ENCODE results near the gene TRH. TPM values are rescaled to one million over a fixed set of nuclear protein-coding genes. Genes with fewer than 3 reads are reported as not detected.
"Not testable (repeated sequence)": the region's sequence is repeated elsewhere in the genome, so short reads cannot be mapped to it uniquely, and the experiment has no call there.

The TRH gene
- total and polyA plus RNA-seq, 2 donors, result 0.52 to 2.9 TPM

DNA sequence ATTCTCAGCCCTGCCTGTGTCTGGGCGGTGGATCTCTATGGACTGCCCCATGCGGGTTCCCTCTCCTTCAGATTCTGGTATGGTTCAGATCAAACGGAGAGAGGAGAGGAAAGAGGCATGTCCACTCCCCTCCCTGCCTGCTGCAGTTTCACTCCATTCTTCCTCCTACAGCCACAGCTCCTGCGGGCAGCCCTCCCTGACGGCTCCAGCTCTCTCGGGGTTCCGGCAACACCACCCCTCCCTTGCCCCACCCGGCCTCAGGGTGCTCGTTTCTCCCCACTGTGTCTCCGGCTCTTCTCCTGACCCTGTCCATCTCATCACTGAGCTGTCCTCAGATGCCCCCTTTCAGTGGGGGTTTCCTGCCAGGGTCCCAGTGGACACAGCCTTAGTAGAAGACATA lies 13.9 kb downstream of the TRH start:
- no peaks in the 10 kb centered on the region for H3K9me3 ChIP-seq (ENCODE audit: control insufficient read depth in 2 of 2, insufficient read depth in 1 of 2, low read length in 1 of 2)
- no peaks in the 10 kb centered on the region for H3K27me3 ChIP-seq (ENCODE audit: control insufficient read depth in 2 of 2, insufficient read depth in 1 of 2, low read length in 1 of 2)
- H3K4me3 ChIP-seq (ENCODE audit: low read length in 2 of 2), result no peak overlapping the region
- 94% methylated on average over 10 of the region's 10 CpGs for WGBS
- no peaks in the 10 kb centered on the region for H3K36me3 ChIP-seq (ENCODE audit: control insufficient read depth in 2 of 2, insufficient read depth in 2 of 2, low read length in 1 of 2)
- DNase-seq (ENCODE audit: low read depth in 6 of 9, low spot score in 9 of 9), result no peak
- H3K27ac ChIP-seq (ENCODE audit: low read depth in 1 of 2, low read length in 1 of 2), result no peak overlapping the region
- H3K4me1 ChIP-seq (ENCODE audit: control insufficient read depth in 2 of 2, insufficient read depth in 2 of 2, low read length in 2 of 2), result no peaks in the 10 kb centered on the region

DNA sequence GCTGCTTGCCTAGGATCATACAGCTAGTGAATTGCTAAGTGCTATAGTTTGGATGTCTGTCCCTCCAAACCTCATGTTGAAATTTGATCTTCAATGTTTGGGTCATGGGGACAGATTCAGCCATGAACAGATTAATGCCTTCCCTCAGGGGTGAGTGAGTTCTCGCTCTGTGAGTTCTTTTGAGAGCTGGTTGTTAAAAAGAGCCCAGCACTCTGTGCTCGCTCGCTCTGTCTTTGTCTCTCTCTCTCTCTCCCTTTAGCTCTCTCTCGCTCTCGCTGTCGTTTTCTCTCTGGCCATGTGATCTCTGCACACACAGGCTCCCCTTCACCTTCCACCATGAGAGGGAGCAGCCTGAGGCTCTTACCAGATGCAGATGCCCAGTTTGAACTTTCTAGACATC lies 14.9 kb downstream of the TRH start:
- no peaks in the 10 kb centered on the region for H3K36me3 ChIP-seq (ENCODE audit: control insufficient read depth in 2 of 2, insufficient read depth in 2 of 2, low read length in 1 of 2)
- WGBS, result 91% methylated on average over 6 of the region's 6 CpGs
- no peak overlapping the region for H3K4me3 ChIP-seq (ENCODE audit: low read length in 2 of 2)
- no peaks in the 10 kb centered on the region for H3K27me3 ChIP-seq (ENCODE audit: control insufficient read depth in 2 of 2, insufficient read depth in 1 of 2, low read length in 1 of 2)
- H3K9me3 ChIP-seq (ENCODE audit: control insufficient read depth in 2 of 2, insufficient read depth in 1 of 2, low read length in 1 of 2), result no peaks in the 10 kb centered on the region
- H3K27ac ChIP-seq (ENCODE audit: low read depth in 1 of 2, low read length in 1 of 2), result no peak overlapping the region
- no peaks in the 10 kb centered on the region for H3K4me1 ChIP-seq (ENCODE audit: control insufficient read depth in 2 of 2, insufficient read depth in 2 of 2, low read length in 2 of 2)
- DNase-seq (ENCODE audit: low read depth in 6 of 9, low spot score in 9 of 9), result no peak

DNA sequence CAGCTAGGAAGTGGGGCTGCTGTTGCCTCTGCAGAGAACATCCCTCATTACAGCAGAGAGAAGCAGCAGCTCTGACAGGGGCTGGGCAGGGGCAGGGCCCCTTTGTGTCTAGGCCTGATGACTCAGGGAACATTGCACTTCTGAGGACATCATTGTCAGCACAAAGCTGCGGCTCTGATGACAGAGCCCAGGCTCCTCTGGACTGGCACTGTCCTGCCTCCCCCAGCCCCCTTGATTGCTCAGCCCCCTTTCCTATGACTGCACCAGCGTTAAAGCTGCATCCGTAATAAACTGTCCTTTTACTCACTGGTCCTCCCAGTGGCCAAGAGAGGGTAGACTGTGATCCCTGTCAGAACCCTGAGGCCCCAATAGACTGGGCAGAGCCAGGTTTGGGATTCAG lies 18.3 kb downstream of the TRH start:
- DNase-seq (ENCODE audit: low read depth in 6 of 9, low spot score in 9 of 9), result no peak
- H3K9me3 ChIP-seq (ENCODE audit: control insufficient read depth in 2 of 2, insufficient read depth in 1 of 2, low read length in 1 of 2), result no peaks in the 10 kb centered on the region

DNA sequence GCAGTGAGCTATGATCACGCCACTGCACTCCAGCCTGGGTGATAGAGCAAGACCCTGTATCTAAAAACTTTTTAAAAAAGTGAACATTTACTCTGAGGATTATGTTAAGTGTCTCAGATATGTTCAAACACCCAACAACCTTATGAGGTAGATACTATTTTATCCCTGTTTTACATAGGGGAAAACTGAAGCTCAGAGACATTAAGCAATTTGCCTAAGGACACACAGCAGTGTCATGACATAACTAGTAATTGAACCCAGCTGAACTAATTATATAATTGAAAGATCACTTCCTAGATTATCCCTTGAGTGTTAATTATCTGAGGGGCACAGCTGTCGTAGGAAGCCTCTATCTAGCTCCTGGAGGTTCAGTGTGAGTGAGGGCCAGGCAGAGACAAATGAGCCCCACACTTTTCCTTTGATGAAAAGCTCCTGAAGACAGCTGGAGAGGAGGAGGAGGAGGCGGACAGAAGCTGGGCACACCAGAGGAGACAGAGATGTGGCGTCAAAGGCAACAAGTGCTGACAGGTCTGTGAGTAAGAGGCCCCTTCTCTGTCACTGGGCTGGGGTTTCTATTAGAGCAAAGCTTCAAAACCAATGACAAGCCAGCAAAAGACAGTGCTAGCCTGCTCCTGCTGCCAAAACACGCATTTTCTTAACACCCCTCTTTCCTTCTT lies 20.5 kb downstream of the TRH start:
- no peak overlapping the region for H3K27ac ChIP-seq (ENCODE audit: low read depth in 1 of 2, low read length in 1 of 2)
- H3K27me3 ChIP-seq (ENCODE audit: control insufficient read depth in 2 of 2, insufficient read depth in 1 of 2, low read length in 1 of 2), result no peaks in the 10 kb centered on the region
- no peaks in the 10 kb centered on the region for H3K9me3 ChIP-seq (ENCODE audit: control insufficient read depth in 2 of 2, insufficient read depth in 1 of 2, low read length in 1 of 2)
- no peak overlapping the region for H3K4me3 ChIP-seq (ENCODE audit: low read length in 2 of 2)
- 94% methylated on average over 5 of the region's 5 CpGs for WGBS
- H3K36me3 ChIP-seq (ENCODE audit: control insufficient read depth in 2 of 2, insufficient read depth in 2 of 2, low read length in 1 of 2), result no peaks in the 10 kb centered on the region
- H3K4me1 ChIP-seq (ENCODE audit: control insufficient read depth in 2 of 2, insufficient read depth in 2 of 2, low read length in 2 of 2), result peaks cover 0 to 2% of the 10 kb centered on the region in 2 donors
- peak in 1 of 9 donors; percentile 7 for DNase-seq (ENCODE audit: low read depth in 6 of 9, low spot score in 9 of 9)

More for the DNA sequence above, 18.3 kb downstream of the TRH start:
- Histone ChIP-seq H3K27ac (ENCODE audit: low read depth in 1 of 2, low read length in 1 of 2) (no peak overlapping the region), H3K4me1 (ENCODE audit: control insufficient read depth in 2 of 2, insufficient read depth in 2 of 2, low read length in 2 of 2) (peaks cover 0 to 2% of the 10 kb centered on the region in 2 donors), H3K36me3 (ENCODE audit: control insufficient read depth in 2 of 2, insufficient read depth in 2 of 2, low read length in 1 of 2) (no peaks in the 10 kb centered on the region), H3K27me3 (ENCODE audit: control insufficient read depth in 2 of 2, insufficient read depth in 1 of 2, low read length in 1 of 2) (no peaks in the 10 kb centered on the region), H3K4me3 (ENCODE audit: low read length in 2 of 2) (no peak overlapping the region)
- 90% methylated on average over 3 of the region's 3 CpGs for WGBS

DNA sequence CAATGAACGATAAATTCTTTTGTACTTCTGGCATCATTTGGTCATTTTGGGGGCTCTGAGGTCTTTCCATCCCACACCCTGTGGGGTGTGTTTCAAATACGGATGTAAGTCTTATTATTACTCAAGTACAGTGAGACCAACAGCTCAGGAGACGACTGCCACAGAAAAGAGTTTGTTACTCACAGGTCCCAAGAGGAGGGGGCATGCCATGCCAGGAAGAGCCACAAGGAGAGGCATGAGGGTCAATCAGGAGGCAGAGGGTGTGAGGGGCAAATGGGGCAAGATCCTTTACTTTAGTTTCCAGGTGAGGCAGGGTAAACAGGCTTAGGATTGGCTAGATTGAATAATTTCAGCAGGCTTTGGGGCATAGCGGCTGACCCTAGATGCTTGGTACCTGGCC lies 21.6 kb downstream of the TRH start:
- H3K36me3 ChIP-seq (ENCODE audit: control insufficient read depth in 2 of 2, insufficient read depth in 2 of 2, low read length in 1 of 2), result no peaks in the 10 kb centered on the region
- H3K9me3 ChIP-seq (ENCODE audit: control insufficient read depth in 2 of 2, insufficient read depth in 1 of 2, low read length in 1 of 2), result no peaks in the 10 kb centered on the region
- no peaks in the 10 kb centered on the region for H3K27me3 ChIP-seq (ENCODE audit: control insufficient read depth in 2 of 2, insufficient read depth in 1 of 2, low read length in 1 of 2)
- H3K27ac ChIP-seq (ENCODE audit: low read depth in 1 of 2, low read length in 1 of 2), result no peak overlapping the region
- WGBS, result 95% methylated on average over 4 of the region's 4 CpGs
- DNase-seq (ENCODE audit: low read depth in 6 of 9, low spot score in 9 of 9), result no peak
- H3K4me1 ChIP-seq (ENCODE audit: control insufficient read depth in 2 of 2, insufficient read depth in 2 of 2, low read length in 2 of 2), result peaks cover 0 to 2% of the 10 kb centered on the region in 2 donors
- H3K4me3 ChIP-seq (ENCODE audit: low read length in 2 of 2), result no peak overlapping the region

DNA sequence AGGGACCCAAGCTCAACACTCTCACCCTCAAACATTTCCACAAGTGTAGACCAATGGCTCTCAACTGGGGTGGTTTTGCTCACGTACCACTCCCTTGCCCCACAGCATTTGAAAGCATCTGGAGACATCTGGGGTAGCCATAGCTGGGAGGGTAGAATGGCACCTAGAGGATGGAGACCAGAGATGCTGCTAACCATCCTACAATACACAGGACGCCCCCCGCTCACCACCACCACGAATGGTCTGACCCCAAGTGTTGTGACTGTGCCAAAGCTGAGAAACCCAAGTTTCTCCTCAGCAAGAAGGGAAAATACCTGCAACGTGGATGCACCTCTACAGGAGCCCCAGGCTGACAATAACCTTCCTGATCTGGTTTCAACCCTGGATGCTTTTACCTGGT lies 24.7 kb downstream of the TRH start:
- not testable (repeated sequence) for H3K36me3 ChIP-seq (ENCODE audit: control insufficient read depth in 2 of 2, insufficient read depth in 2 of 2, low read length in 1 of 2); DNase-seq (ENCODE audit: low read depth in 6 of 9, low spot score in 9 of 9)
- 79% methylated on average over 5 of the region's 5 CpGs for WGBS

DNA sequence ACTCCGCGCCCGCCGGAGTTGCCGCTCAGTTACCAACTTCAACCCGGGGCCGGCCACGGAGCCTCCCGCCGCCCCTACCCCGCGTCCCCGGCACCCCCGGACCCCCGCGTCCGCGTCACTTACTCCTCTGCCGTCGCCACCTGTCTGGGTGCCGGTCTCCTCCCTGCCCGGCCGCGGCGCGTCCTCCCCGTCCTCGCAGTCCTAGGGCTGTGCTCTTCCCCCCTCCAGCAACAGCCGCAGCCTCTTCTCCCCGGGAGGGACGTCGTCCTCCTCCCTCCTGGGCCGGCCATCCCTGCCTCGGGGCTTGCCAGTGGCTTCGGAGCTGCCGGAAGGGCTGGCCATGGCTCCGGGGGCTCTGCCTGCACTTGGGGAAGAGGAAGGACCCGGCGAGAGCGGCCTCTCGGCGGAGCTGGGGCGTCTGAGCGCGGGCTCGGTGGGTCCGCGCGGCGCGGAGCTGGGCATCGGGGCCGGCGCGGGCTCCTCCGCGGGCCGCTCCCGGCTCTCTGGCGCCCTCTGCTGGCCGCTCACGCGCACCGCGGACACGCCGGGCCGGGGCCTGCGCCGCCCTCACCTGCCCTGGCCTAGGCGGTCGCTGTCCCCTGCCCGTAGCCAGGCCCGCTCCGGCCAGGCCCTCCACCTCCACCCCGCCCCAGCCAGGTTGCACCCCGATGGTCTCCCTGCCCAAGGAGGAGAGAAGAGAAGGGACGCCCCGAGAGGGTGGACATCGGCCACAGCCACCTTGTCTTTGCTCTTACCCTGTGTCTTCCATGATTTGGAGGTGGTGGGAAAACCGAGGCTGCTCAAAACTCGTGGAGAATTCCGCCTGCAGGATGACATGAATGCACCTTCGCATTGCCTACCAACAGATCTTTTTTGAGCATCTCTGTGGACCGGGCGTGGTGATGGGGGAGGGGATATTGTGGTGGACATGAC lies 28.4 kb downstream of the TRH start:
- H3K27ac ChIP-seq (ENCODE audit: low read depth in 1 of 2, low read length in 1 of 2); H3K4me1 ChIP-seq (ENCODE audit: control insufficient read depth in 2 of 2, insufficient read depth in 2 of 2, low read length in 2 of 2); H3K36me3 ChIP-seq (ENCODE audit: control insufficient read depth in 2 of 2, insufficient read depth in 2 of 2, low read length in 1 of 2); H3K9me3 ChIP-seq (ENCODE audit: control insufficient read depth in 2 of 2, insufficient read depth in 1 of 2, low read length in 1 of 2): not testable (repeated sequence)
- H3K4me3 ChIP-seq (ENCODE audit: low read length in 2 of 2), result peak overlapping the region; percentile 24 to 43
- WGBS, result 4% methylated on average over 75 of the region's 86 CpGs
- H3K27me3 ChIP-seq (ENCODE audit: control insufficient read depth in 2 of 2, insufficient read depth in 1 of 2, low read length in 1 of 2), result peaks cover 0 to 17% of the 10 kb centered on the region in 2 donors
- DNase-seq (ENCODE audit: low read depth in 6 of 9, low spot score in 9 of 9), result peak in 7 of 9 donors; percentile 9 to 61 (median 35)

More for the DNA sequence above, 24.7 kb downstream of the TRH start:
- H3K4me3 ChIP-seq (ENCODE audit: low read length in 2 of 2); H3K4me1 ChIP-seq (ENCODE audit: control insufficient read depth in 2 of 2, insufficient read depth in 2 of 2, low read length in 2 of 2); H3K27ac ChIP-seq (ENCODE audit: low read depth in 1 of 2, low read length in 1 of 2); H3K9me3 ChIP-seq (ENCODE audit: control insufficient read depth in 2 of 2, insufficient read depth in 1 of 2, low read length in 1 of 2): not testable (repeated sequence)
- H3K27me3 ChIP-seq (ENCODE audit: control insufficient read depth in 2 of 2, insufficient read depth in 1 of 2, low read length in 1 of 2), result peaks cover 0 to 16% of the 10 kb centered on the region in 2 donors

DNA sequence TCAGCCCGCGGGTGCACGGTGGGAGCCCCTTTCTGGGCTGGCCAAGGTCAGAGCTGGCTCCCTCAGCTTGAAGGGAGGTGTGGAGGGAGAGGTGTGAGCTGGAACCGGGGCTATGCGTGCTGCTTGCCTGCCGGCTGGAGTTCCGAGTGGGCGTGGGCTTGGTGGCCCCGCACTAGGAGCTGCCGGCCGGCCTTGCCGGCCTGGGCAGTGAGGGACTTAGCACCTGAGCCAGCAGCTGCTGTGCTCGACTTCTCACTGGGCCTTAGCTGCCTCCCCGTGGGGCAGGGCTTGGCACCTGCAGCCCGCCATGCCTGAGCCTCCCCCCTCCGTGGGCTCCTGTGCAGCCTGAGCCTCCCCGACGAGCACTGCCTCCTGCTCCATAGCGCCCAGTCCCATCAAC lies 36.0 kb downstream of the TRH start:
- H3K4me1 ChIP-seq (ENCODE audit: control insufficient read depth in 2 of 2, insufficient read depth in 2 of 2, low read length in 2 of 2), result no peaks in the 10 kb centered on the region
- H3K9me3 ChIP-seq (ENCODE audit: control insufficient read depth in 2 of 2, insufficient read depth in 1 of 2, low read length in 1 of 2), result no peaks in the 10 kb centered on the region
- no peaks in the 10 kb centered on the region for H3K27me3 ChIP-seq (ENCODE audit: control insufficient read depth in 2 of 2, insufficient read depth in 1 of 2, low read length in 1 of 2)
- H3K36me3 ChIP-seq (ENCODE audit: control insufficient read depth in 2 of 2, insufficient read depth in 2 of 2, low read length in 1 of 2), result no peaks in the 10 kb centered on the region
- H3K4me3 ChIP-seq (ENCODE audit: low read length in 2 of 2), result no peak overlapping the region
- whole genome bisulfite sequencing, result 95% methylated on average over 19 of the region's 19 CpGs
- no peak for DNase-seq (ENCODE audit: low read depth in 6 of 9, low spot score in 9 of 9)
- H3K27ac ChIP-seq (ENCODE audit: low read depth in 1 of 2, low read length in 1 of 2), result no peak overlapping the region

DNA sequence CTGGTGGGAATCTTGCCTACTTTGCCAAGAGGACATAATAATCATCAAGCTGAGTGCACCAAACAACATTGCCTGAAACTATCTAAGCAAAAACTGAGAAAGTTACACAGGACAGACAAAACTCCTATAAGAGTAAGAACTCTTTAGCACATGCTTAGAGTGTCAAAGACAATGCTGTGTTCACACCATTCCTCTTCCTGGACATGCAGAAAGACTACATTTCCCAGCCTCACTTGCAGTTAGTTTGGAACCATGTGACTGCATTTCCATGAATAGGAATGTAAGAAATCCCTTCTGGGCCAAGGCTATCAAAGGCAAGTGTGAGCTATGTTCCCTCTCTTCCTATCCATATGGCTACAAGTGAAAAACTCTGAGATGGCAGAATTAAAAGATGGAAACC lies 37.6 kb downstream of the TRH start:
- H3K27ac ChIP-seq (ENCODE audit: low read depth in 1 of 2, low read length in 1 of 2); DNase-seq (ENCODE audit: low read depth in 6 of 9, low spot score in 9 of 9); H3K36me3 ChIP-seq (ENCODE audit: control insufficient read depth in 2 of 2, insufficient read depth in 2 of 2, low read length in 1 of 2); H3K4me1 ChIP-seq (ENCODE audit: control insufficient read depth in 2 of 2, insufficient read depth in 2 of 2, low read length in 2 of 2); H3K4me3 ChIP-seq (ENCODE audit: low read length in 2 of 2); H3K27me3 ChIP-seq (ENCODE audit: control insufficient read depth in 2 of 2, insufficient read depth in 1 of 2, low read length in 1 of 2); H3K9me3 ChIP-seq (ENCODE audit: control insufficient read depth in 2 of 2, insufficient read depth in 1 of 2, low read length in 1 of 2): not testable (repeated sequence)
